ENCODE results near the gene SLC41A1.

DNA sequence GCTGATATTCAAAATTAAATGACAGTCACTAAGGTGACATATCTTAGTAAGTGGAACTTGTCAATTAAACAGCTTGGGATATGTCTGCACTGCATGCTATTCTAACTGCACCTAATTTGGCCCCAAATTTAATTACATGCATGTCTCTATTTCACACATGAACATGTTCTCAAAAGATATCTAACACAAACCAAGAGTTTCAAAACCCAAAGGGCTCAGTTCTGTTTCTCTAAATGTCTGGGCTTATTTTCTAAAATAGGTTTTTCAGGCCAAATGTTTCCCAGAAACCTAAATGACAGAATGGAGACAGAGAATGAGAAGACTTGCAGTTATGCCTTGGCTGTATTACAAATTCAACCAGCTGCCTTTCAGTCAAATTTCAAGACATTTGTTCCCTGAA, 49.0 kb downstream of the SLC41A1 start:
- TF ChIP-seq, protein P1, sequence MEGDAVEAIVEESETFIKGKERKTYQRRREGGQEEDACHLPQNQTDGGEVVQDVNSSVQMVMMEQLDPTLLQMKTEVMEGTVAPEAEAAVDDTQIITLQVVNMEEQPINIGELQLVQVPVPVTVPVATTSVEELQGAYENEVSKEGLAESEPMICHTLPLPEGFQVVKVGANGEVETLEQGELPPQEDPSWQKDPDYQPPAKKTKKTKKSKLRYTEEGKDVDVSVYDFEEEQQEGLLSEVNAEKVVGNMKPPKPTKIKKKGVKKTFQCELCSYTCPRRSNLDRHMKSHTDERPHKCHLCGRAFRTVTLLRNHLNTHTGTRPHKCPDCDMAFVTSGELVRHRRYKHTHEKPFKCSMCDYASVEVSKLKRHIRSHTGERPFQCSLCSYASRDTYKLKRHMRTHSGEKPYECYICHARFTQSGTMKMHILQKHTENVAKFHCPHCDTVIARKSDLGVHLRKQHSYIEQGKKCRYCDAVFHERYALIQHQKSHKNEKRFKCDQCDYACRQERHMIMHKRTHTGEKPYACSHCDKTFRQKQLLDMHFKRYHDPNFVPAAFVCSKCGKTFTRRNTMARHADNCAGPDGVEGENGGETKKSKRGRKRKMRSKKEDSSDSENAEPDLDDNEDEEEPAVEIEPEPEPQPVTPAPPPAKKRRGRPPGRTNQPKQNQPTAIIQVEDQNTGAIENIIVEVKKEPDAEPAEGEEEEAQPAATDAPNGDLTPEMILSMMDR (conservative IDR thresholded peaks at IDR 0.05; ENCODE audit: low read depth in 2 of 2) = no peak
- TF ChIP-seq POLR2AphosphoS5 (IDR thresholded peaks at IDR 0.05; ENCODE audit: low read depth) (no peak), CREB1 (CRISPR knock-in tag; IDR thresholded peaks at IDR 0.05; ENCODE audit: low read depth) (no peak), EZH2 (IDR thresholded peaks at IDR 0.05; ENCODE audit: low read depth, unreplicated experiment) (no peak)
- TF ChIP-seq, protein P2, sequence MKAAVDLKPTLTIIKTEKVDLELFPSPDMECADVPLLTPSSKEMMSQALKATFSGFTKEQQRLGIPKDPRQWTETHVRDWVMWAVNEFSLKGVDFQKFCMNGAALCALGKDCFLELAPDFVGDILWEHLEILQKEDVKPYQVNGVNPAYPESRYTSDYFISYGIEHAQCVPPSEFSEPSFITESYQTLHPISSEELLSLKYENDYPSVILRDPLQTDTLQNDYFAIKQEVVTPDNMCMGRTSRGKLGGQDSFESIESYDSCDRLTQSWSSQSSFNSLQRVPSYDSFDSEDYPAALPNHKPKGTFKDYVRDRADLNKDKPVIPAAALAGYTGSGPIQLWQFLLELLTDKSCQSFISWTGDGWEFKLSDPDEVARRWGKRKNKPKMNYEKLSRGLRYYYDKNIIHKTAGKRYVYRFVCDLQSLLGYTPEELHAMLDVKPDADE (IDR thresholded peaks at IDR 0.05) = no peak
- TF ChIP-seq, protein P3, sequence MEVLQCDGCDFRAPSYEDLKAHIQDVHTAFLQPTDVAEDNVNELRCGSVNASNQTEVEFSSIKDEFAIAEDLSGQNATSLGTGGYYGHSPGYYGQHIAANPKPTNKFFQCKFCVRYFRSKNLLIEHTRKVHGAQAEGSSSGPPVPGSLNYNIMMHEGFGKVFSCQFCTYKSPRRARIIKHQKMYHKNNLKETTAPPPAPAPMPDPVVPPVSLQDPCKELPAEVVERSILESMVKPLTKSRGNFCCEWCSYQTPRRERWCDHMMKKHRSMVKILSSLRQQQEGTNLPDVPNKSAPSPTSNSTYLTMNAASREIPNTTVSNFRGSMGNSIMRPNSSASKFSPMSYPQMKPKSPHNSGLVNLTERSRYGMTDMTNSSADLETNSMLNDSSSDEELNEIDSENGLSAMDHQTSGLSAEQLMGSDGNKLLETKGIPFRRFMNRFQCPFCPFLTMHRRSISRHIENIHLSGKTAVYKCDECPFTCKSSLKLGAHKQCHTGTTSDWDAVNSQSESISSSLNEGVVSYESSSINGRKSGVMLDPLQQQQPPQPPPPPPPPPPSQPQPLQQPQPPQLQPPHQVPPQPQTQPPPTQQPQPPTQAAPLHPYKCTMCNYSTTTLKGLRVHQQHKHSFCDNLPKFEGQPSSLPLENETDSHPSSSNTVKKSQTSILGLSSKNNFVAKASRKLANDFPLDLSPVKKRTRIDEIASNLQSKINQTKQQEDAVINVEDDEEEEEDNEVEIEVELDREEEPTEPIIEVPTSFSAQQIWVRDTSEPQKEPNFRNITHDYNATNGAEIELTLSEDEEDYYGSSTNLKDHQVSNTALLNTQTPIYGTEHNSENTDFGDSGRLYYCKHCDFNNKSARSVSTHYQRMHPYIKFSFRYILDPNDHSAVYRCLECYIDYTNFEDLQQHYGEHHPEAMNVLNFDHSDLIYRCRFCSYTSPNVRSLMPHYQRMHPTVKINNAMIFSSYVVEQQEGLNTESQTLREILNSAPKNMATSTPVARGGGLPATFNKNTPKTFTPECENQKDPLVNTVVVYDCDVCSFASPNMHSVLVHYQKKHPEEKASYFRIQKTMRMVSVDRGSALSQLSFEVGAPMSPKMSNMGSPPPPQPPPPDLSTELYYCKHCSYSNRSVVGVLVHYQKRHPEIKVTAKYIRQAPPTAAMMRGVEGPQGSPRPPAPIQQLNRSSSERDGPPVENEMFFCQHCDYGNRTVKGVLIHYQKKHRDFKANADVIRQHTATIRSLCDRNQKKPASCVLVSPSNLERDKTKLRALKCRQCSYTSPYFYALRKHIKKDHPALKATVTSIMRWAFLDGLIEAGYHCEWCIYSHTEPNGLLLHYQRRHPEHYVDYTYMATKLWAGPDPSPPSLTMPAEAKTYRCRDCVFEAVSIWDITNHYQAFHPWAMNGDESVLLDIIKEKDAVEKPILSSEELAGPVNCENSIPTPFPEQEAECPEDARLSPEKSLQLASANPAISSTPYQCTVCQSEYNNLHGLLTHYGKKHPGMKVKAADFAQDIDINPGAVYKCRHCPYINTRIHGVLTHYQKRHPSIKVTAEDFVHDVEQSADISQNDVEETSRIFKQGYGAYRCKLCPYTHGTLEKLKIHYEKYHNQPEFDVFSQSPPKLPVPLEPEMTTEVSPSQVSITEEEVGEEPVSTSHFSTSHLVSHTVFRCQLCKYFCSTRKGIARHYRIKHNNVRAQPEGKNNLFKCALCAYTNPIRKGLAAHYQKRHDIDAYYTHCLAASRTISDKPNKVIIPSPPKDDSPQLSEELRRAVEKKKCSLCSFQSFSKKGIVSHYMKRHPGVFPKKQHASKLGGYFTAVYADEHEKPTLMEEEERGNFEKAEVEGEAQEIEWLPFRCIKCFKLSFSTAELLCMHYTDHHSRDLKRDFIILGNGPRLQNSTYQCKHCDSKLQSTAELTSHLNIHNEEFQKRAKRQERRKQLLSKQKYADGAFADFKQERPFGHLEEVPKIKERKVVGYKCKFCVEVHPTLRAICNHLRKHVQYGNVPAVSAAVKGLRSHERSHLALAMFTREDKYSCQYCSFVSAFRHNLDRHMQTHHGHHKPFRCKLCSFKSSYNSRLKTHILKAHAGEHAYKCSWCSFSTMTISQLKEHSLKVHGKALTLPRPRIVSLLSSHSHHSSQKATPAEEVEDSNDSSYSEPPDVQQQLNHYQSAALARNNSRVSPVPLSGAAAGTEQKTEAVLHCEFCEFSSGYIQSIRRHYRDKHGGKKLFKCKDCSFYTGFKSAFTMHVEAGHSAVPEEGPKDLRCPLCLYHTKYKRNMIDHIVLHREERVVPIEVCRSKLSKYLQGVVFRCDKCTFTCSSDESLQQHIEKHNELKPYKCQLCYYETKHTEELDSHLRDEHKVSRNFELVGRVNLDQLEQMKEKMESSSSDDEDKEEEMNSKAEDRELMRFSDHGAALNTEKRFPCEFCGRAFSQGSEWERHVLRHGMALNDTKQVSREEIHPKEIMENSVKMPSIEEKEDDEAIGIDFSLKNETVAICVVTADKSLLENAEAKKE (CRISPR knock-in tag; IDR thresholded peaks at IDR 0.05) = no peak
